BJ (cell line): ENCODE results near the gene CISD2. TPM values are rescaled to one million over a fixed set of nuclear protein-coding genes. Genes with fewer than 3 reads are reported as not detected.
"Not testable (repeated sequence)": the region's sequence is repeated elsewhere in the genome, so short reads cannot be mapped to it uniquely, and the experiment has no call there.

Experiments used
- CTCF ChIA-PET: fragments of 350-600 bp; formaldehyde crosslinking; extraction: SDS; loops from one replicate; lab custom pipeline; 2021; ENCODE audit warnings: antibody characterized with exemption, inconsistent platforms; lab: Yijun Ruan, JAX
- POLR2A ChIA-PET: fragments of 300-600 bp; sonication (Branson Sonifier 250); formaldehyde crosslinking; extraction: SDS; loops from one replicate; lab custom pipeline; 2021; ENCODE audit warnings: antibody characterized with exemption; lab: Charles Lee
- DNase-seq: peaks from one replicate; pipeline ENCODE4 v3.0.0-alpha.2; 2011; ENCODE audit warnings: low read depth
- H3K27me3 ChIP-seq: 2 replicates; pipeline ENCODE4 v1.6.0; 2011; ENCODE audit warnings: low read length; ENCODE audit not compliant: control insufficient read depth, insufficient read depth
- H3K36me3 ChIP-seq: 2 replicates; pipeline ENCODE4 v1.5.1; 2011; ENCODE audit warnings: low read length; ENCODE audit not compliant: control insufficient read depth, insufficient read depth
- H3K4me3 ChIP-seq: 2 replicates; pipeline ENCODE4 v1.5.1; 2011; ENCODE audit warnings: low read depth, mild to moderate bottlenecking, control low read depth, low read length
- polyA plus RNA-seq: library from polyadenylated mRNA; depleted of rRNA; stranded (reverse); fragments of >200 nt; gene quantifications from 2 replicates; pipeline ENCODE4 v1.2.3, GENCODE V29; 2011; rRNA removed
- small RNA-seq: library from RNA; depleted of rRNA; stranded (forward); fragments of <200 nt; gene quantifications from one replicate; pipeline ENCODE3, GENCODE V24; 2012; ENCODE audit warnings: low replicate concordance, low read depth; ENCODE audit not compliant: insufficient read length
- TF ChIP-seq, protein P1 (sequence below): IDR thresholded peaks from 2 replicates; pipeline ENCODE4 v1.5.1; 2011; ENCODE audit warnings: low read depth, mild to moderate bottlenecking, control low read depth, inconsistent platforms, low read length, moderate library complexity; ENCODE audit not compliant: insufficient read depth

The CISD2 gene
- polyA plus RNA-seq, 1 experiment: 23.0 TPM

DNA sequence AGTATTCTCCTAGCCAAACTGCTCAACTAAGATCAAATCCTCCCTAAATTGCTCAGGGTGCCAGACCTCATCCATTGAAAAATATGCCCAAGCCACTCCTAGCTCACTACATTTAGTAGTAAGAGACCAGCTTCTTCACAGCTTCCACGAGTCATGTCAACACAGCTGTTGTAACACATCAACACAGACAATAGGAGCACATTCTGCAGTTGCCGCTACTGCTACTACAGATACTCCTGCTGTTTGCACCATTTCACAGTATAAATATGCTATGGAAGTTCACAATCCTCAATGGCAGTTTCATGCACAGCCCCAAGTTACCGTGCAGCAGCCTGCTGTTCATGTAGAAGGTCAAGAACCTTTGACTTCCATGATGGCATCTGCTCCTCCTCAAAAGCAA is 28.8 kb downstream of the CISD2 start:
- H3K36me3 ChIP-seq, H3K4me3 ChIP-seq, DNase-seq, H3K27me3 ChIP-seq, POLR2A ChIA-PET, CTCF ChIA-PET: not testable (repeated sequence)

- Histone ChIP-seq H3K4me3 (no peak overlapping the region), H3K27me3 (no peaks in the 10 kb centered on the region), H3K36me3 (no peaks in the 10 kb centered on the region)
- TF ChIP-seq, protein P1, sequence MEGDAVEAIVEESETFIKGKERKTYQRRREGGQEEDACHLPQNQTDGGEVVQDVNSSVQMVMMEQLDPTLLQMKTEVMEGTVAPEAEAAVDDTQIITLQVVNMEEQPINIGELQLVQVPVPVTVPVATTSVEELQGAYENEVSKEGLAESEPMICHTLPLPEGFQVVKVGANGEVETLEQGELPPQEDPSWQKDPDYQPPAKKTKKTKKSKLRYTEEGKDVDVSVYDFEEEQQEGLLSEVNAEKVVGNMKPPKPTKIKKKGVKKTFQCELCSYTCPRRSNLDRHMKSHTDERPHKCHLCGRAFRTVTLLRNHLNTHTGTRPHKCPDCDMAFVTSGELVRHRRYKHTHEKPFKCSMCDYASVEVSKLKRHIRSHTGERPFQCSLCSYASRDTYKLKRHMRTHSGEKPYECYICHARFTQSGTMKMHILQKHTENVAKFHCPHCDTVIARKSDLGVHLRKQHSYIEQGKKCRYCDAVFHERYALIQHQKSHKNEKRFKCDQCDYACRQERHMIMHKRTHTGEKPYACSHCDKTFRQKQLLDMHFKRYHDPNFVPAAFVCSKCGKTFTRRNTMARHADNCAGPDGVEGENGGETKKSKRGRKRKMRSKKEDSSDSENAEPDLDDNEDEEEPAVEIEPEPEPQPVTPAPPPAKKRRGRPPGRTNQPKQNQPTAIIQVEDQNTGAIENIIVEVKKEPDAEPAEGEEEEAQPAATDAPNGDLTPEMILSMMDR: no peak
- ChIA-PET POLR2A (no interaction called here), CTCF (no interaction called here)
- no peak for DNase-seq
These were observed 33.0 kb downstream of the CISD2 start for GRCh38 chr4:102901804-102902203.

- no peaks in the 10 kb centered on the region for H3K27me3 ChIP-seq
- POLR2A ChIA-PET: no interaction called here
- CTCF ChIA-PET: no interaction called here
- TF ChIP-seq, protein P1: no peak
- H3K4me3 ChIP-seq: no peak overlapping the region
- no peak for DNase-seq
- no peaks in the 10 kb centered on the region for H3K36me3 ChIP-seq
These were observed 50.1 kb downstream of the CISD2 start for GRCh38 chr4:102918859-102919258.

- CTCF ChIA-PET, H3K4me3 ChIP-seq, H3K36me3 ChIP-seq, H3K27me3 ChIP-seq, DNase-seq, POLR2A ChIA-PET: not testable (repeated sequence)
These were observed 50.9 kb downstream of the CISD2 start for GRCh38 chr4:102919697-102920096.

GRCh38 chr4:102935716-102936115 is 66.9 kb downstream of the CISD2 start:
- no peak overlapping the region for H3K4me3 ChIP-seq

GRCh38 chr4:102938063-102938462 is 69.3 kb downstream of the CISD2 start:
- DNase-seq, H3K4me3 ChIP-seq, H3K27me3 ChIP-seq, POLR2A ChIA-PET, H3K36me3 ChIP-seq, CTCF ChIA-PET: not testable (repeated sequence)

More at GRCh38 chr4:102935716-102936115, 66.9 kb downstream of the CISD2 start:
- TF ChIP-seq, protein P1: no peak
- POLR2A ChIA-PET: no interaction called here
- Histone ChIP-seq H3K36me3 (no peaks in the 10 kb centered on the region), H3K27me3 (no peaks in the 10 kb centered on the region)
- DNase-seq: no peak
- CTCF ChIA-PET: no interaction called here

Small RNAs within 50 kb of the gene (small RNA-seq; reads per million reads assigned to genes)
- gene RNU7-151P: not detected

Other genes starting within 250 kb of the CISD2 start
- gene MANBA, start 108.0 kb upstream of the CISD2 start, polyA plus RNA-seq: 6.3 and 8.6 TPM in 2 replicates
- 298 and 431 TPM in 2 replicates for gene UBE2D3, start 41.4 kb upstream of the CISD2 start, polyA plus RNA-seq
- gene SLC9B1, start 150.7 kb downstream of the CISD2 start, polyA plus RNA-seq: 0.07 and 0.25 TPM in 2 replicates
- 12.6 and 15.9 TPM in 2 replicates for gene SLC9B2, start 207.8 kb downstream of the CISD2 start, polyA plus RNA-seq
- 41.6 and 67.5 TPM in 2 replicates for gene BDH2, start 230.8 kb downstream of the CISD2 start, polyA plus RNA-seq